Neuronal stem cell (in vitro differentiated cells): Measurements from ENCODE around the gene CFD.
A peak's percentile ranks its signal among the peaks of the same experiment; 100 is the strongest.

Source experiments
- DNase-seq: peaks from one replicate; pipeline ENCODE4 v3.0.0-alpha.2; 2013; ENCODE audit warnings: low spot score
- H2AFZ ChIP-seq: one replicate; pipeline ENCODE4 v1.6.1; 2013; ENCODE audit warnings: mild to moderate bottlenecking, low read length, inconsistent platforms
- H2AK5ac ChIP-seq: 2 replicates; pipeline ENCODE4 v1.6.1; 2013; ENCODE audit warnings: low read depth, mild to moderate bottlenecking, inconsistent platforms, low read length, moderate library complexity, mixed read lengths
- H2BK120ac ChIP-seq: 2 replicates; pipeline ENCODE4 v1.6.1; 2013; ENCODE audit warnings: low read depth, mild to moderate bottlenecking, inconsistent platforms, low read length, moderate library complexity, mixed read lengths
- H2BK12ac ChIP-seq: one replicate; pipeline ENCODE4 v1.6.1; 2013; ENCODE audit warnings: low read length, inconsistent platforms
- H2BK15ac ChIP-seq: 2 replicates; pipeline ENCODE4 v1.6.1; 2013; ENCODE audit warnings: mild to moderate bottlenecking, low read length, inconsistent platforms, mixed read lengths
- H2BK5ac ChIP-seq: one replicate; pipeline ENCODE4 v1.6.1; 2013; ENCODE audit warnings: inconsistent platforms, mild to moderate bottlenecking, low read length, moderate library complexity
- H3K14ac ChIP-seq: one replicate; pipeline ENCODE4 v1.6.1; 2013; ENCODE audit warnings: low read length, inconsistent platforms
- H3K18ac ChIP-seq: 2 replicates; pipeline ENCODE4 v1.6.1; 2013; ENCODE audit warnings: low read length, inconsistent platforms
- H3K23ac ChIP-seq: 2 replicates; pipeline ENCODE4 v1.6.1; 2013; ENCODE audit warnings: low read depth, mild to moderate bottlenecking, mixed read lengths, low read length, inconsistent platforms; ENCODE audit not compliant: poor library complexity
- H3K27ac ChIP-seq: replicated peaks from 3 replicates; pipeline ENCODE4 v1.5.1; 2013; ENCODE audit warnings: low read length, inconsistent platforms
- H3K27me3 ChIP-seq, 3 experiments: 2 replicates each; pipeline ENCODE4 v1.6.1; 2013; ENCODE audit warnings: low read length in 3 of 3, mild to moderate bottlenecking in 2 of 3, inconsistent platforms in 1 of 3, low read depth in 1 of 3, mixed read lengths in 1 of 3, moderate library complexity in 1 of 3; ENCODE audit not compliant: control insufficient read depth in 3 of 3, insufficient read depth in 3 of 3
- H3K36me3 ChIP-seq, 2 donors: replicated peaks in 1 of 2; 2 replicates each; pipeline ENCODE4 v1.6.1; 2013; ENCODE audit warnings: low read length in 2 of 2; ENCODE audit not compliant: control insufficient read depth in 2 of 2, insufficient read depth in 2 of 2
- H3K4ac ChIP-seq: 2 replicates; pipeline ENCODE4 v1.6.1; 2013; ENCODE audit warnings: inconsistent platforms, mild to moderate bottlenecking, low read length, moderate library complexity
- H3K4me1 ChIP-seq, 2 donors: 1 replicate in 1 of 2; 2 replicates in 1 of 2; pipeline ENCODE4 v1.6.1; 2013; ENCODE audit warnings: low read length in 2 of 2, low read depth in 1 of 2; ENCODE audit not compliant: control insufficient read depth in 2 of 2, insufficient read depth in 1 of 2
- H3K4me2 ChIP-seq: one replicate; pipeline ENCODE4 v1.6.1; 2013; ENCODE audit warnings: mild to moderate bottlenecking, low read length, inconsistent platforms; ENCODE audit not compliant: insufficient read depth, poor library complexity, severe bottlenecking
- H3K4me3 ChIP-seq, 2 donors: 2 replicates each; pipeline ENCODE4 v1.5.1; 2013; ENCODE audit warnings: low read length in 2 of 2, mild to moderate bottlenecking in 2 of 2, inconsistent platforms in 1 of 2, moderate library complexity in 1 of 2
- H3K79me1 ChIP-seq: one replicate; pipeline ENCODE4 v1.6.1; 2013; ENCODE audit warnings: low read depth, mild to moderate bottlenecking, inconsistent platforms, low read length, moderate library complexity
- H3K9ac ChIP-seq: one replicate; pipeline ENCODE4 v1.6.1; 2013; ENCODE audit warnings: mild to moderate bottlenecking, low read depth, low read length, inconsistent platforms; ENCODE audit not compliant: poor library complexity
- H3K9me3 ChIP-seq, 2 donors: replicated peaks in 1 of 2; 2 replicates each; pipeline versions ENCODE3 to v1.6.1; 2013; ENCODE audit warnings: low read length in 2 of 2, mild to moderate bottlenecking in 2 of 2, inconsistent platforms in 1 of 2, low read depth in 1 of 2, mixed read lengths in 1 of 2, moderate library complexity in 1 of 2; ENCODE audit not compliant: control insufficient read depth in 2 of 2, insufficient read depth in 1 of 2
- H4K8ac ChIP-seq: one replicate; pipeline ENCODE4 v1.6.1; 2013; ENCODE audit warnings: low read depth, mild to moderate bottlenecking, inconsistent platforms, low read length, moderate library complexity
- H4K91ac ChIP-seq: one replicate; pipeline ENCODE4 v1.6.1; 2013; ENCODE audit warnings: low read length, low read depth, mild to moderate bottlenecking, inconsistent platforms; ENCODE audit not compliant: poor library complexity
- WGBS, 2 donors: extraction: QIAGEN DNeasy Blood & Tissue Kit; methylation state at CpG; one replicate each; pipeline ENCODE4 v1.1.7; 2013; ENCODE audit warnings: missing lambda C conversion rate in 2 of 2, mixed read lengths in 1 of 2; ENCODE audit not compliant: insufficient read length in 2 of 2, insufficient replicate concordance in 1 of 2; ENCODE audit errors: extremely low coverage in 2 of 2; 5-methylcytosine and 5-hydroxymethylcytosine counted together

CFD gene

DNA sequence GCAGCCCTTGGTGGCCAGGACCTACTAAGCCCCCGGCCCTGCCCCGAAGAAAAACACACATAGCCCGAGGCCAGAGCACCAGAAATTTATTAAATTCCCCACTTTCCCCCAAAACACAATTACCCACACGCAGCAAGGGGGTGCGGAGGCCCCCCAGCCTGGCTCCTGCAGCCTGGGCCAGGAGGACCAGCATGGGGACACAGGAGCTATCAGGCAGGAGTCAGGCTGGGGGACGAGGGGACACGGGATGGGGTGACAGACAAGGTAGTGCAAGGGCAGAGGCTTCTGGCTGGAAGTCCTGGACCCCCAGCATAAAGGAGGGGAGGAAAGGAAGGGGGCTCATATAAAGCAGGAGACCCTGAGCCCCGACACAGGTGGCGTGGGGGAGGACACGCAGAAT lies 37.0 kb downstream of the CFD start:
- H2BK12ac ChIP-seq, result no peak overlapping the region
- H3K9ac ChIP-seq, result peak overlapping the region; percentile 12
- no peak overlapping the region for H2AFZ ChIP-seq

DNA sequence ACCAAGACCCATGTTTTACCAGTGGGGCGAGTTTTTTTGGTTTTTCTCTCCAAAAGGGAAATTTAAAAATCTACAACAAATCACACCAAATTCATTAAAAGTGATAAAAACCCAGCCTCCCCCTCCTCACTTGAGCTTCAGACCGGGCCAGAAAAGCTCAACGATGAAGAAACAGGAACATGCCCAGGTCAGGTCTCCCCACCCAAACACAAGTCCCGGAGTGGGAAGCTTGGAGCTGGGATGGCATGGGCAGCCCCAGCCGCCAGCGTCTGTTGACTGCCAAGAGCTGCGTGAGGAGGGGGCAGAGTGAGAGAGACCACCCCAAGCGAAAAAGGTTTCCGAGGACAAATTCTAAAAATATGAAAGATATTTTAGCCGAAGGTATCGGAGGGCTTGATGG lies 37.5 kb downstream of the CFD start:
- Histone ChIP-seq H3K9ac (no peak overlapping the region), H3K14ac (no peak overlapping the region), H3K4me1 (peaks cover 0 to 7% of the 10 kb centered on the region in 2 donors), H4K91ac (no peak overlapping the region), H2BK12ac (no peak overlapping the region), H3K27me3 (no peaks in the 10 kb centered on the region), H3K4me3 (no peak overlapping the region), H3K18ac (no peak overlapping the region), H3K36me3 (peaks cover 3 to 44% of the 10 kb centered on the region in 2 donors), H3K9me3 (no peaks in the 10 kb centered on the region), H2AK5ac (no peak overlapping the region), H3K23ac (no peak overlapping the region), H2BK5ac (no peak overlapping the region), H2BK15ac (no peak overlapping the region), H4K8ac (no peak overlapping the region), H3K4me2 (no peak overlapping the region), H2AFZ (no peak overlapping the region), H3K4ac (no peak overlapping the region), H2BK120ac (no peak overlapping the region), H3K27ac (no peak overlapping the region), H3K79me1 (peaks cover 6% of the 10 kb centered on the region)
- DNase-seq, result no peak
- no CpG with 5 or more reads among the region's 11 CpGs for WGBS, 2 donors

More for the DNA sequence above, 37.0 kb downstream of the CFD start:
- H3K4me1 ChIP-seq, result peaks cover 0 to 7% of the 10 kb centered on the region in 2 donors
- H3K23ac ChIP-seq, result no peak overlapping the region
- H3K27me3 ChIP-seq, result no peaks in the 10 kb centered on the region
- DNase-seq, result no peak
- H4K8ac ChIP-seq, result no peak overlapping the region
- no peak overlapping the region for H3K14ac ChIP-seq
- H3K79me1 ChIP-seq, result peaks cover 9% of the 10 kb centered on the region
- H3K4me2 ChIP-seq, result no peak overlapping the region
- no peak overlapping the region for H3K4ac ChIP-seq
- H2AK5ac ChIP-seq, result no peak overlapping the region
- H3K9me3 ChIP-seq, result no peaks in the 10 kb centered on the region
- no peak overlapping the region for H3K18ac ChIP-seq
- H4K91ac ChIP-seq, result no peak overlapping the region
- no peak overlapping the region for H2BK5ac ChIP-seq
- H2BK15ac ChIP-seq, result no peak overlapping the region
- no peak overlapping the region for H3K4me3 ChIP-seq
- H3K36me3 ChIP-seq, result peaks cover 2 to 39% of the 10 kb centered on the region in 2 donors
- no peak overlapping the region for H2BK120ac ChIP-seq
- no CpG with 5 or more reads among the region's 10 CpGs for WGBS, 2 donors
- no peak overlapping the region for H3K27ac ChIP-seq

DNA sequence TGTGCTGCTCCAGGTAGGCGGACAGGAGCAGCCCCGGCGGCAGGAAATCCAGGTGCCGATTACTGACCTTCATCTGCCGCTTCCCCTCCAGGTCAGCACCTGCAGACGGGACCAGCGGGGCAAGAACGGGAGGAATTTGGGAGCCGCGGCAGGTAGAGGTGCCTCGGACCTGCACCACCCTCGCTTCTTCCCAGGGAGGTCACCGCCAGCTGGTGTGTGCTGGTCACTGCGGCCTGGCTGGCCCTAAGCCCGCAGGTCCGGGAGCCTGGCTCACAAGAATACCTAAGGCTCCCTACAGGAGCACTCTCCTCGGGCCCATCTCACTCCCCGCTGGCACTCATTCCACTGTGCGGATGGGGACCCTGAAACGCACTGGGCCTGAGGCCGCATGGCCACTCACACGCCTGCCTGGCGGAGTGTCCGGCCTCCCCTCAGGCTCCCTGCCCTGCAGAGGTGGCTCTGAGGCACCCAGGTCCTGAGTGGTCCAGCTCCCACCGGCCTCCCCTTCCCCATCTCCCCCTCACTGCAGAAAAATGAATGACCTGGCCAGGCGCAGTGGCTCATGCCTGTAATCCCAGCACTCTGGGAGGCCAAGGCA lies 38.1 kb downstream of the CFD start:
- Histone ChIP-seq H4K91ac (no peak overlapping the region), H4K8ac (no peak overlapping the region), H3K9me3 (no peaks in the 10 kb centered on the region), H2BK5ac (no peak overlapping the region), H3K4ac (no peak overlapping the region), H2BK12ac (no peak overlapping the region), H2AFZ (no peak overlapping the region), H3K36me3 (peaks cover 3 to 49% of the 10 kb centered on the region in 2 donors), H3K4me3 (peak overlapping the region in 1 of 2 donors; percentile 59), H2BK120ac (peak overlapping the region; percentile 18), H3K79me1 (peaks cover 8% of the 10 kb centered on the region), H3K23ac (peak overlapping the region; percentile 65), H3K4me2 (no peak overlapping the region), H3K18ac (peak overlapping the region; percentile 71), H2BK15ac (no peak overlapping the region), H3K9ac (peak overlapping the region; percentile 44), H3K4me1 (peaks cover 0 to 7% of the 10 kb centered on the region in 2 donors), H2AK5ac (no peak overlapping the region), H3K27ac (no peak overlapping the region), H3K27me3 (no peaks in the 10 kb centered on the region), H3K14ac (no peak overlapping the region)
- DNase-seq, result no peak
- WGBS, 2 donors, result no CpG with 5 or more reads among the region's 26 CpGs

DNA sequence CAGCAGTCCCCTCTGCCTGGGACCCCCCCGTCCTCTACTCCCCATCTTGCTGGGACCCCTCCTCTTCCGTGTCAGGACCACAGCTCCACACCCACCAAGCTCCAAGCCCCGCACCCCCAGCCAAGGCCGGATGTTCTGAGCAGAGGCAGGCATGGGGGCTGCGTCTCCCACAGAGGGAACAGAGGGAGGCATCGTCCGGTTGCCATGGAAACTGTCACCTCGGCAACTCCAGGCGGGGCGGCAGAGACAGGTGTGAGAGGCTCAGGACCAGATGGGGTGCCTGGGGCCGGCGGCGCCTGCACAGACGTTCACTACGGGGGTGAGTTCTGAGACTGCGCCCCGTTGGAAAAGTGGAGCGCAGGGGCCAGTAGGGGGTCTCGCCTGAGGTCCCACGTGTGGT lies 39.2 kb downstream of the CFD start:
- no peak overlapping the region for H2BK5ac ChIP-seq
- H3K27ac ChIP-seq, result no peak overlapping the region
- WGBS, 2 donors, result no CpG with 5 or more reads among the region's 20 CpGs
- no peak overlapping the region for H4K8ac ChIP-seq
- peaks cover 3 to 53% of the 10 kb centered on the region in 2 donors for H3K36me3 ChIP-seq
- no peak for DNase-seq
- H3K4me1 ChIP-seq, result peaks cover 5 to 7% of the 10 kb centered on the region in 2 donors
- H2BK15ac ChIP-seq, result no peak overlapping the region
- H3K14ac ChIP-seq, result no peak overlapping the region
- H3K18ac ChIP-seq, result no peak overlapping the region
- H4K91ac ChIP-seq, result no peak overlapping the region
- H2AFZ ChIP-seq, result no peak overlapping the region
- no peak overlapping the region for H2BK120ac ChIP-seq
- no peaks in the 10 kb centered on the region for H3K9me3 ChIP-seq
- H3K4ac ChIP-seq, result no peak overlapping the region
- peak overlapping the region; percentile 56 for H2AK5ac ChIP-seq
- no peak overlapping the region for H3K9ac ChIP-seq
- peak overlapping the region; percentile 22 for H2BK12ac ChIP-seq
- peaks cover 10% of the 10 kb centered on the region for H3K79me1 ChIP-seq
- no peak overlapping the region for H3K4me3 ChIP-seq
- no peak overlapping the region for H3K4me2 ChIP-seq
- no peaks in the 10 kb centered on the region for H3K27me3 ChIP-seq
- no peak overlapping the region for H3K23ac ChIP-seq
